Heart right ventricle (tissue), 16 donors: ENCODE measurements around the gene SERPINA5. TPM values are rescaled to one million over a fixed set of nuclear protein-coding genes. Genes with fewer than 3 reads are reported as not detected.

Source experiments
- ATAC-seq, 8 donors: fragments of 200-7000 bp; cut with Tn5 transposase; one replicate each; pipeline ENCODE4 v1.9.1; 2020; ENCODE audit warnings: mild to moderate bottlenecking in 8 of 8, moderate library complexity in 8 of 8, moderate number of reproducible peaks in 1 of 8
- DNase-seq, 2 donors: peaks; one replicate each; pipeline ENCODE4 v3.0.0-alpha.2; 2020
- H3K27ac ChIP-seq, 10 donors: fragments of 200-600 bp; sonication (generic) in 2 of 10; one replicate each; pipeline versions ENCODE4 v1.5.0 to v1.8.0; 2020 to 2022; ENCODE audit warnings: mild to moderate bottlenecking in 3 of 10
- H3K27me3 ChIP-seq, 7 donors: fragments of 200-600 bp; one replicate each; pipeline ENCODE4 v1.8.0; 2021 to 2022; ENCODE audit warnings: mild to moderate bottlenecking in 2 of 7
- H3K36me3 ChIP-seq, 9 donors: fragments of 200-600 bp; sonication (generic) in 1 of 9; one replicate each; pipeline versions ENCODE4 v1.5.0 to v1.8.0; 2020 to 2022; ENCODE audit warnings: mild to moderate bottlenecking in 2 of 9
- H3K4me1 ChIP-seq, 9 donors: fragments of 200-600 bp; sonication (generic) in 1 of 9; one replicate each; pipeline versions ENCODE4 v1.5.0 to v1.8.0; 2020 to 2022; ENCODE audit warnings: mild to moderate bottlenecking in 4 of 9
- H3K4me3 ChIP-seq, 10 donors: fragments of 200-600 bp; sonication (generic) in 2 of 10; one replicate each; pipeline versions ENCODE4 v1.5.0 to v1.8.0; 2020 to 2022; ENCODE audit warnings: mild to moderate bottlenecking in 7 of 10, moderate library complexity in 2 of 10
- H3K9me3 ChIP-seq, 11 donors: fragments of 200-600 bp in 10 of 11; sonication (generic) in 2 of 11; one replicate each; pipeline versions ENCODE4 v1.5.0 to v1.8.0; 2013 to 2022; ENCODE audit warnings: mild to moderate bottlenecking in 2 of 11, control low read depth in 1 of 11, moderate library complexity in 1 of 11
- WGBS, 2 donors: extraction: QIAGEN DNeasy Blood & Tissue Kit; methylation state at CpG; one replicate each; pipeline ENCODE4 v1.1.7; 2013; ENCODE audit warnings: inconsistent platforms in 1 of 2; 5-methylcytosine and 5-hydroxymethylcytosine counted together
- intact Hi-C, 10 donors: fragments of 100-400 bp; cut with DNase I; formaldehyde crosslinking; loops; one replicate each; pipeline versions ENCODE4 v1.11.1 to v1.14.2; 2022
- polyA plus RNA-seq, 2 donors: library from polyadenylated mRNA; stranded (reverse); fragments of 200-250 nt; gene quantifications; one replicate each; pipeline ENCODE4 v1.2.3, GENCODE V29; 2013
- total RNA-seq, 10 donors: library from RNA; stranded (reverse); fragmentation: NEBNext Ultra II Directional in 3 of 10; extraction: Animal tissue kit (Norgen Biotek cat#: 25700) in 3 of 10; gene quantifications; one replicate each; pipeline versions ENCODE4 v1.2.1 to v1.2.4, GENCODE V29; 2021 to 2023
- TF ChIP-seq, protein P1 (sequence below), 9 donors: fragments of 200-600 bp; sonication (generic) in 2 of 9; IDR thresholded peaks; one replicate each; pipeline versions ENCODE4 v1.5.0 to v1.8.0; 2021 to 2022; ENCODE audit warnings: antibody characterized with exemption in 9 of 9, mild to moderate bottlenecking in 5 of 9, moderate library complexity in 1 of 9
- donor health status: Arrhythmogenic right ventricular cardiomyopathy.
- donor health status: ischemic (EF 13 %, LVEDD 7.1; RV severe dilation, severe dysfunction).
- donor health status: healthy with polysubstance abuse.
- donor health status: DM: no; HTN: yes; CAD: no.
- donor health status: DM: no; HTN: no; CAD: no.
- donor health status: ischemic (EF 25% LVEDD 6.9; RV normal size, moderate dysfunction).
- donor health status: ischemic (EF 25% LVEDD 5.7; RV mildly dilated, moderate dysfunction).
- donor health status: healthy.
- donor health status: DM: yes; HTN: yes; CAD: no.
- donor health status: Ischemic cardiomyopathy.
- donor health status: ischemic (EF 35%, LVEDD 5.7; RV mildly dilated, moderate dysfunction).
- donor health status: nonischemic (EF 11% LVEDD 7.7; RV severe dilation, severe dysfunction).
- donor health status: DM: yes; HTN: yes; CAD: no.
- donor health status: PGD.
- donor health status: ischemic (EF 29% LVEDD 5.4; RV normal size, mild dysfunction).
- donor health status: nonischemic (EF 23%, LVEDD 6.1; RV moderate dilation, normal function).

The SERPINA5 gene
- total and polyA plus RNA-seq, 12 donors: 0.28 to 4.9 (median 1.4) TPM

- H3K9me3 ChIP-seq: peaks cover 0 to 17% (median under 1%) of the 10 kb centered on the region in 11 donors
- peaks cover 0 to 38% (median 24%) of the 10 kb centered on the region in 7 donors for H3K27me3 ChIP-seq
- ATAC-seq: peak; percentile 43 to 80 (median 70)
- TF ChIP-seq, protein P1, sequence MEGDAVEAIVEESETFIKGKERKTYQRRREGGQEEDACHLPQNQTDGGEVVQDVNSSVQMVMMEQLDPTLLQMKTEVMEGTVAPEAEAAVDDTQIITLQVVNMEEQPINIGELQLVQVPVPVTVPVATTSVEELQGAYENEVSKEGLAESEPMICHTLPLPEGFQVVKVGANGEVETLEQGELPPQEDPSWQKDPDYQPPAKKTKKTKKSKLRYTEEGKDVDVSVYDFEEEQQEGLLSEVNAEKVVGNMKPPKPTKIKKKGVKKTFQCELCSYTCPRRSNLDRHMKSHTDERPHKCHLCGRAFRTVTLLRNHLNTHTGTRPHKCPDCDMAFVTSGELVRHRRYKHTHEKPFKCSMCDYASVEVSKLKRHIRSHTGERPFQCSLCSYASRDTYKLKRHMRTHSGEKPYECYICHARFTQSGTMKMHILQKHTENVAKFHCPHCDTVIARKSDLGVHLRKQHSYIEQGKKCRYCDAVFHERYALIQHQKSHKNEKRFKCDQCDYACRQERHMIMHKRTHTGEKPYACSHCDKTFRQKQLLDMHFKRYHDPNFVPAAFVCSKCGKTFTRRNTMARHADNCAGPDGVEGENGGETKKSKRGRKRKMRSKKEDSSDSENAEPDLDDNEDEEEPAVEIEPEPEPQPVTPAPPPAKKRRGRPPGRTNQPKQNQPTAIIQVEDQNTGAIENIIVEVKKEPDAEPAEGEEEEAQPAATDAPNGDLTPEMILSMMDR (IDR thresholded peaks at IDR 0.05): peak; percentile 80 to 96 (median 86)
- H3K36me3 ChIP-seq: no peaks in the 10 kb centered on the region
- 24 to 25% methylated on average over 24 of the region's 24 CpGs for WGBS, 2 donors
- peaks cover 0 to 4% (median 0%) of the 10 kb centered on the region in 9 donors for H3K4me1 ChIP-seq
- no peak overlapping the region for H3K4me3 ChIP-seq
- intact Hi-C loops: loop anchor here in 2 of 10 donors (5.0 to 10.0 kb wide), 2 partner anchors 114 to 417 kb away; no protein-coding TSS in a partner anchor
- DNase-seq: peak; percentile 45 to 62
- H3K27ac ChIP-seq: no peak overlapping the region
These were observed 31.9 kb upstream of the SERPINA5 start for GRCh38 chr14:94548999-94549985.

DNA sequence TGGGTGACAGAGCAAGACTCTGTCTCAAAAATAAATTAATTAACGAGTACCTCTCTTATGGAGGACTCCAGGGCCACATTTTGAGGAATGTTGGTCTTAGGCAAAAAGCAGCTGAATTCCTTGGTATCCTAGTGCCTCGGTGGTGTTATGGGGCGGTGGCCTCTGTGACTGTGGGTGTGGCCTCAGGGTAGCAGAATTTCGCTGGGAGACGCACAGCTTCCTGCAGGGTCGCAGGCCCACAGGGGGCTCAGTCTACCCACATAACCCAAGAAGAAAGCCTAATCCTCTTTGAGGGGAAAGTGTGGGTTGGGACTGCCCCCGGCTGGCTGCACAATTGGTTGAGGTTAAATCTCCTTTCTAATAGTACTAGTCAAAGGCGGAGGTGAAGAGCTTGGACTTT, 31.2 kb upstream of the SERPINA5 start:
- no peaks in the 10 kb centered on the region for H3K36me3 ChIP-seq
- H3K27ac ChIP-seq: no peak overlapping the region
- no peak for DNase-seq
- peaks cover 0 to 24% (median 4%) of the 10 kb centered on the region in 11 donors for H3K9me3 ChIP-seq
- H3K4me3 ChIP-seq: no peak overlapping the region
- no peak for ATAC-seq
- intact Hi-C loops: no loop called here
- peaks cover 0 to 4% (median 0%) of the 10 kb centered on the region in 9 donors for H3K4me1 ChIP-seq
- WGBS, 2 donors: 55 to 65% methylated on average over 8 of the region's 8 CpGs
- TF ChIP-seq, protein P1 (IDR thresholded peaks at IDR 0.05): no peak
- H3K27me3 ChIP-seq: peaks cover 0 to 37% (median 18%) of the 10 kb centered on the region in 7 donors

DNA sequence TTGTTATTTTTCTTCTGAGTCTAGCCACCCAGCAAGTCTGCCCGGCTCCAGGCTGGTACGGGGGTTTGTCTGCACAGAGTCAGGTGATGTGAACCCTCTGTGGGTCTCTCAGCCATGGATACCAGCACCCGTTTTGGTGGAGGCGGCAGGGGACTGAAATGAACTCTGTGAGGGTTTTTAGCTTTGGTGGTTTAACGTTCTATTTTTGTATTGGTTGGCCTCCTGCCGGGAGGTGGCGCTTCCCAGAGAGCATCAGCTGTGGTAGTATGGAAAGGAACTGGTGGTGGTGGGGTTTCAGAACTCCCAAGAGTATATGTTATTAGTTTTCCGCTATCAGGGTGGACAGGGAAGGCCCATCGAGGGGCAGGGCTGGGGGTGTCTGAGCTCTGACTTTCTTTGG, 25.2 kb upstream of the SERPINA5 start:
- no peak for ATAC-seq
- peaks cover 0 to 25% (median 4%) of the 10 kb centered on the region in 11 donors for H3K9me3 ChIP-seq
- no peaks in the 10 kb centered on the region for H3K36me3 ChIP-seq
- H3K4me1 ChIP-seq: no peaks in the 10 kb centered on the region
- 81 to 89% methylated on average over 9 of the region's 9 CpGs for WGBS, 2 donors
- DNase-seq: no peak
- H3K27ac ChIP-seq: no peak overlapping the region
- peaks cover 0 to 12% (median 0%) of the 10 kb centered on the region in 7 donors for H3K27me3 ChIP-seq
- intact Hi-C loops: no loop called here
- TF ChIP-seq, protein P1 (IDR thresholded peaks at IDR 0.05): no peak
- no peak overlapping the region for H3K4me3 ChIP-seq

DNA sequence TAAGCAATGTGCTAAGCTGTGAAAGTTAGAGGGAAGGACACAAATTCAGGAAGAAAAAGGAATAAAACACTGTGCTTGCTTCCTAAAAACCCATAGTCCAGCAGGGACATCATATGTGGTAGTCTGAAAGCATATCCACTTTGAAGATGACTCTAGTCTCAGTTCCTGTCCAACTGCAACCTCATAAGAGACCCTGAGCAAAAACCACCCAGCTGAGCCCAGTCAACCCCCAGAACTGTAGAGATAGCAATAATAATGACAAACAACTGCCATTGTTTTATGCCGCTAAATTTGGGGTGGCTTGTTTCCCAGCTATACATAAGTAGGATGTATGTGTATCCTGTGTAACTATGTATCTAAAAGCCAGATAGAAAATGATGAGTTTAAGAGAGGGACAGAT, 23.9 kb upstream of the SERPINA5 start:
- ATAC-seq (no peak), DNase-seq (no peak)
- H3K27ac ChIP-seq: no peak overlapping the region
- TF ChIP-seq, protein P1 (IDR thresholded peaks at IDR 0.05): no peak
- 95 to 96% methylated on average over 1 of the region's 1 CpG for WGBS, 2 donors
- H3K27me3 ChIP-seq: peaks cover 0 to 12% (median 0%) of the 10 kb centered on the region in 7 donors
- H3K36me3 ChIP-seq: no peaks in the 10 kb centered on the region
- H3K4me1 ChIP-seq: no peaks in the 10 kb centered on the region
- no peak overlapping the region for H3K4me3 ChIP-seq
- H3K9me3 ChIP-seq: peaks cover 0 to 25% (median 4%) of the 10 kb centered on the region in 11 donors
- intact Hi-C loops: no loop called here
